Stomach (tissue), 4 donors: ENCODE data around the gene PPP1R12B.

ENCODE experiments used
- CTCF ChIP-seq, 7 experiments: fragments of 450-650 bp in 4 of 7; fragments of 200-600 bp in 3 of 7; sonication (generic) in 3 of 7; IDR thresholded peaks; one replicate each; pipeline ENCODE4 v1.5.1; 2016 to 2019; ENCODE audit warnings: antibody characterized with exemption in 7 of 7, control low read depth in 2 of 7, mild to moderate bottlenecking in 1 of 7
- EP300 ChIP-seq: sonication (generic); formaldehyde crosslinking; IDR thresholded peaks from one replicate; pipeline ENCODE4 v1.6.1; 2017; ENCODE audit warnings: antibody characterized with exemption
- POLR2A ChIP-seq, 4 donors: fragments of 450-650 bp; IDR thresholded peaks; one replicate each; pipeline ENCODE4 v1.6.1; 2016; ENCODE audit warnings: antibody characterized with exemption in 4 of 4, control low read depth in 2 of 4, mild to moderate bottlenecking in 1 of 4, moderate library complexity in 1 of 4
- POLR2AphosphoS5 ChIP-seq, 3 donors: sonication (generic); formaldehyde crosslinking; IDR thresholded peaks; one replicate each; pipeline ENCODE4 v1.6.1; 2016; ENCODE audit warnings: antibody characterized with exemption in 3 of 3

GRCh38 chr1:202306535-202307345 lies 41.8 kb upstream of the PPP1R12B start:
- TF ChIP-seq CTCF (IDR thresholded peaks at IDR 0.05) (no peak), POLR2A (IDR thresholded peaks at IDR 0.05) (no peak), POLR2AphosphoS5 (IDR thresholded peaks at IDR 0.05) (no peak), EP300 (no peak)
